DND-41 (cell line): ENCODE data around the gene GABRG3.

Experiments
- CTCF ChIP-seq: IDR thresholded peaks from 2 replicates; pipeline ENCODE4 v1.5.1; 2012; ENCODE audit warnings: borderline replicate concordance, low read length, moderate library complexity, mild to moderate bottlenecking; ENCODE audit not compliant: poor library complexity, severe bottlenecking; ENCODE audit errors: extremely low read depth
- EZH2 ChIP-seq: IDR thresholded peaks from 3 replicates; pipeline ENCODE4 v1.6.1; 2012; ENCODE audit warnings: borderline replicate concordance, low read depth, mild to moderate bottlenecking, moderate library complexity, low read length, inconsistent platforms; ENCODE audit not compliant: severe bottlenecking

GRCh38 chr15:27248251-27248650, 277.3 kb downstream of the GABRG3 start:
- no peak for TF ChIP-seq CTCF
- TF ChIP-seq EZH2, result no peak
